Stimulated activated CD8-positive, alpha-beta memory T cell treated with anti-CD3 and anti-CD28 coated beads, Interleukin-2, amount 100 ng/mL, for 48 hours (primary cell): ENCODE measurements around the gene AFAP1L2.

Source experiments
- DNase-seq, 2 donors: peaks; one replicate each; pipeline ENCODE4 v3.0.0-alpha.2; 2020; ENCODE audit warnings: low read depth in 2 of 2

Gene AFAP1L2

GRCh38 chr10:114404171-114405010 is at the start of gene AFAP1L2:
AFAP1L2 (minus strand) TSS chr10:114404502; CDS start chr10:114404455, 47 bp downstream.
- DNase-seq, result no peak

- DNase-seq, result no peak
Measured at GRCh38 chr10:114453576-114453975, 49.3 kb upstream of the AFAP1L2 start.

GRCh38 chr10:114448897-114449296 is 44.6 kb upstream of the AFAP1L2 start:
- no peak for DNase-seq

GRCh38 chr10:114445332-114445731 is 41.0 kb upstream of the AFAP1L2 start:
- no peak for DNase-seq

GRCh38 chr10:114444819-114445218 is 40.5 kb upstream of the AFAP1L2 start:
- DNase-seq, result no peak

- no peak for DNase-seq
Measured at GRCh38 chr10:114442091-114442630, 37.9 kb upstream of the AFAP1L2 start.

GRCh38 chr10:114441107-114441506 is 36.8 kb upstream of the AFAP1L2 start:
- no peak for DNase-seq

GRCh38 chr10:114437473-114438292 is 33.4 kb upstream of the AFAP1L2 start:
- no peak for DNase-seq

GRCh38 chr10:114436941-114437340 is 32.6 kb upstream of the AFAP1L2 start:
- DNase-seq, result no peak

- no peak for DNase-seq
Measured at GRCh38 chr10:114432566-114433093, 28.3 kb upstream of the AFAP1L2 start.

- no peak for DNase-seq
Measured at GRCh38 chr10:114431414-114432135, 27.3 kb upstream of the AFAP1L2 start.

GRCh38 chr10:114430688-114431413 is 26.5 kb upstream of the AFAP1L2 start:
- no peak for DNase-seq

GRCh38 chr10:114429581-114430335 is 25.5 kb upstream of the AFAP1L2 start:
- DNase-seq, result no peak

- no peak for DNase-seq
Measured at GRCh38 chr10:114427124-114427852, 23.0 kb upstream of the AFAP1L2 start.

- no peak for DNase-seq
Measured at GRCh38 chr10:114426476-114426875, 22.2 kb upstream of the AFAP1L2 start.

- no peak for DNase-seq
Measured at GRCh38 chr10:114420811-114421485, 16.6 kb upstream of the AFAP1L2 start.

- no peak for DNase-seq
Measured at GRCh38 chr10:114418109-114418508, 13.8 kb upstream of the AFAP1L2 start.

GRCh38 chr10:114412907-114413797 is 8.8 kb upstream of the AFAP1L2 start:
- DNase-seq, result no peak
